Pancreas (tissue), 10 donors: Measurements from ENCODE around the gene C20orf96. TPM values are rescaled to one million over a fixed set of nuclear protein-coding genes. Genes with fewer than 3 reads are reported as not detected.

ENCODE experiments used
- ATAC-seq, 4 donors: fragments of 200-7000 bp; cut with Tn5 transposase; one replicate each; pipeline versions ENCODE4 v1.8.0 to v1.9.1; 2020; ENCODE audit warnings: mild to moderate bottlenecking in 4 of 4, moderate library complexity in 4 of 4
- DNase-seq, 6 donors: peaks; one replicate each; pipeline ENCODE4 v3.0.0-alpha.2; 2020
- FAIRE-seq: peaks from 2 replicates; lab custom pipeline; 2012; peaks lifted over from hg19 to GRCh38; lab: Jason Lieb, UNC
- H3K27ac ChIP-seq, 4 donors: fragments of 200-600 bp; sonication (generic); 1 replicate in 3 of 4; 2 replicates in 1 of 4; pipeline versions ENCODE4 v1.5.0 to v1.8.0; 2020
- H3K27me3 ChIP-seq, 4 donors: fragments of 200-600 bp; one replicate each; pipeline ENCODE4 v1.8.0; 2021
- H3K36me3 ChIP-seq, 3 donors: fragments of 200-600 bp; sonication (generic) in 1 of 3; one replicate each; pipeline versions ENCODE4 v1.5.0 to v1.8.0; 2020 to 2021
- H3K4me1 ChIP-seq, 3 donors: fragments of 200-600 bp; one replicate each; pipeline ENCODE4 v1.8.0; 2021
- H3K4me3 ChIP-seq, 4 donors: fragments of 200-600 bp; sonication (generic) in 2 of 4; one replicate each; pipeline versions ENCODE4 v1.5.0 to v1.8.0; 2020 to 2021
- H3K9me3 ChIP-seq, 4 donors: fragments of 200-600 bp; one replicate each; pipeline ENCODE4 v1.8.0; 2021
- WGBS, 2 donors: extraction: QIAGEN DNeasy Blood & Tissue Kit; methylation state at CpG; one replicate each; pipeline ENCODE4 v1.1.7; 2013; 5-methylcytosine and 5-hydroxymethylcytosine counted together
- intact Hi-C, 3 donors: fragments of 100-400 bp; cut with DNase I; formaldehyde crosslinking; loops; one replicate each; pipeline versions ENCODE4 v1.11.1 to v1.14.2; 2022
- polyA plus RNA-seq, 2 donors: library from polyadenylated mRNA; stranded (reverse); fragments of 200-250 nt; gene quantifications; one replicate each; pipeline ENCODE4 v1.2.3, GENCODE V29; 2013
- total RNA-seq, 6 donors: library from RNA; stranded (reverse); fragmentation: NEBNext Ultra II Directional in 4 of 6; extraction: Animal tissue kit (Norgen Biotek cat#: 25700) in 4 of 6; gene quantifications; one replicate each; pipeline versions ENCODE4 v1.2.1 to v1.2.4, GENCODE V29; 2021 to 2023
- TF ChIP-seq, protein P1 (sequence below), 4 donors: fragments of 200-600 bp; sonication (generic) in 3 of 4; IDR thresholded peaks; one replicate each; pipeline versions ENCODE4 v1.5.0 to v1.8.0; 2021; ENCODE audit warnings: antibody characterized with exemption in 4 of 4
- donor health status: healthy with polysubstance abuse.
- donor health status: DM: no; HTN: no; CAD: no; lungs with moderate emphysema.
- donor health status: DM: no; HTN: no; CAD: no.
- donor health status: control.
- donor health status: control.
- donor health status: Bipolar disorder and iron deficiency.
- donor health status: DM: yes; HTN: yes; CAD: no.
- donor health status: DM: no; HTN: no; CAD: no.
- donor health status: DM: no; HTN: no; CAD: no.
- donor health status: DM: yes; HTN: yes; CAD: no.

The C20orf96 gene
- total and polyA plus RNA-seq, 8 donors = 2.5 to 6.8 (median 4.0) TPM

DNA sequence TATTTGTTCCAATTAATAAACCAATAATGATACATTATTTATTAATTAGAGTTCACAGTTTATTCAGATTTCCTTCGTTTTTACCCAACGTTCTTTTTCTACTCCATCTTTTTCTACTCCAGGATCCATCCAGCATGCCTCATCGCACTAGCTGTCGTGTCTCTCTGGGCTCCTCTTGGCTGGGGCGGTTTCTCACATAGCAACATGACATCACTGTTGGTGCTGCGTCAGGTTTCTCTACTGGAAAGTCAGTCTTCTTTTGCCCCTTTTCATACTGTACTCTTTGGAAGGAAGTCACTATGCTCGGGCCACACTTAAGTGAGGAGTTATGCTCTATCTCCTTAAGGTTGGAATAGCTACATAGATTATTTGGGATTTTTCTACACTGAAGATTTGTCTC, 21.1 kb upstream of the C20orf96 start:
- H3K27ac ChIP-seq = no peak overlapping the region
- H3K36me3 ChIP-seq = no peaks in the 10 kb centered on the region
- intact Hi-C loops = no loop called here
- DNase-seq (no peak), ATAC-seq (no peak), FAIRE-seq (no peak)
- no peak overlapping the region for H3K4me3 ChIP-seq
- no peaks in the 10 kb centered on the region for H3K27me3 ChIP-seq
- WGBS, 2 donors = 82 to 91% methylated on average over 7 of the region's 7 CpGs
- TF ChIP-seq, protein P1, sequence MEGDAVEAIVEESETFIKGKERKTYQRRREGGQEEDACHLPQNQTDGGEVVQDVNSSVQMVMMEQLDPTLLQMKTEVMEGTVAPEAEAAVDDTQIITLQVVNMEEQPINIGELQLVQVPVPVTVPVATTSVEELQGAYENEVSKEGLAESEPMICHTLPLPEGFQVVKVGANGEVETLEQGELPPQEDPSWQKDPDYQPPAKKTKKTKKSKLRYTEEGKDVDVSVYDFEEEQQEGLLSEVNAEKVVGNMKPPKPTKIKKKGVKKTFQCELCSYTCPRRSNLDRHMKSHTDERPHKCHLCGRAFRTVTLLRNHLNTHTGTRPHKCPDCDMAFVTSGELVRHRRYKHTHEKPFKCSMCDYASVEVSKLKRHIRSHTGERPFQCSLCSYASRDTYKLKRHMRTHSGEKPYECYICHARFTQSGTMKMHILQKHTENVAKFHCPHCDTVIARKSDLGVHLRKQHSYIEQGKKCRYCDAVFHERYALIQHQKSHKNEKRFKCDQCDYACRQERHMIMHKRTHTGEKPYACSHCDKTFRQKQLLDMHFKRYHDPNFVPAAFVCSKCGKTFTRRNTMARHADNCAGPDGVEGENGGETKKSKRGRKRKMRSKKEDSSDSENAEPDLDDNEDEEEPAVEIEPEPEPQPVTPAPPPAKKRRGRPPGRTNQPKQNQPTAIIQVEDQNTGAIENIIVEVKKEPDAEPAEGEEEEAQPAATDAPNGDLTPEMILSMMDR (IDR thresholded peaks at IDR 0.05) = no peak
- peaks cover 0 to 3% (median 0%) of the 10 kb centered on the region in 3 donors for H3K4me1 ChIP-seq
- H3K9me3 ChIP-seq = no peaks in the 10 kb centered on the region

DNA sequence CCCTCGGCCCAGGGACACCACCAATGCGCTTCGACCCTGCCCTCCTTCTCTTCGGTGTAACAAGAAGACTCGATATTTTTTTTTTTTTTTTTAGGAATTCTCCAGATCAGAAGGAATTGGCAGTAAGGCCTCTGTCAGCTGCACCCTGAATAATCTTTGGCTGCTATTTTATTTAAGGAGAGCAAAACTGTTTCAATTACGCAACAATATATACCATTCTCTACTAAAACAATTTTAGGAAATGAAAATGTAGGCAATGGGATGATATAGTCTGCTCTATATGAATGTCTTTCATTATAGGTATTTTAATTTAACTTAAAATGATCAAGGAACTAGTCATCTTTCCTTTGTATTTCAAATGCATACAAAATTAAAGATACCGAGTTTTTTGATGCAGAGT, 20.1 kb upstream of the C20orf96 start:
- peaks cover 0 to 3% (median 0%) of the 10 kb centered on the region in 3 donors for H3K4me1 ChIP-seq
- ATAC-seq (no peak), DNase-seq (no peak), FAIRE-seq (peak; percentile 87)
- TF ChIP-seq, protein P1 (IDR thresholded peaks at IDR 0.05) = no peak
- H3K27me3 ChIP-seq = no peaks in the 10 kb centered on the region
- H3K27ac ChIP-seq = no peak overlapping the region
- 11 to 15% methylated on average over 7 of the region's 7 CpGs for WGBS, 2 donors
- intact Hi-C loops = no loop called here
- no peaks in the 10 kb centered on the region for H3K36me3 ChIP-seq
- peak overlapping the region in 1 of 4 donors; percentile 36 for H3K4me3 ChIP-seq
- no peaks in the 10 kb centered on the region for H3K9me3 ChIP-seq

DNA sequence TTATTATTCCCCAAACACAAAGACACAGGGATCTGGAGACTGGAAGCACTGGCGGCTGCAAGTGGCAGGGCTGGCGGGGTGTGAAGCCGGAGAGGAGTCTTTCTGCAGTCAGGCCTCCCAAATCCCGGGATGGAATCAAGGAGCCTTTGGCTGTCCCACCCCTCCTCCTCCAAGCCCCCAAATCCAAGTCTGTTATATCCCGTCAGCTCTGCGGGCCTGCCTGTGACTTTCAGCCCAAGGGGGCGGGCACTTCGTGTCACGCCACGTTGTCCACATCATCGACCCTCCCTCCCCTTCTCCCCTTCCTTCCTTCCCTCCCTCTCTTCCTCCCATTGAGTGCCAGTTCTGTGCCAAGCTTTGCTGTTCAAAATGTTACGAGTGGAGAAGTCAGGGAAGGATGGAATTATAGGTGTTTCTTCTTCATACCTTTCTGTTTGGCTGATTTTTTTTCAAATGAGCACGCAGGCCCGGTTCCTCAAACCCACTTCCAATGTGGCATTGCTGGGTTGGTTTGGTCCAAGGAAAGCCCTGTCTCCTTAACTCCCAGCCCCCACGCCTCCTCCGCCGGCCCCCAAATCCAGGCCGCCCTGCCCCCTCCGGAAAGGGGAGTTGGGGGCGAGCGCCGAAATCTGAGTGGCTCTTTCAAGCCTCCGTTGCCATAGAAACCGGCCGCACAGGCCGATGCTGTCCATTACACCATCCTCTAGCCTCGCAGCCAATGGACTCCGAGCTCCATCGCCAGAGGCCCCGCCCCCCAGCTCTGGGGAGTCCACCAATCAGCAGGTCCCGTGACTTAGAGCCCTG, 19.5 kb upstream of the C20orf96 start:
- FAIRE-seq = no peak
- ATAC-seq = peak; percentile 99 to 100 (median 99)
- Histone ChIP-seq H3K4me1 (peaks cover 0 to 3% (median 0%) of the 10 kb centered on the region in 3 donors), H3K9me3 (no peaks in the 10 kb centered on the region), H3K27me3 (no peaks in the 10 kb centered on the region), H3K27ac (peak overlapping the region in 3 of 4 donors; percentile 33 to 63 (median 59)), H3K36me3 (no peaks in the 10 kb centered on the region), H3K4me3 (peak overlapping the region in 2 of 4 donors; percentile 21 to 36)
- peak; percentile 87 to 96 (median 94) for DNase-seq
- TF ChIP-seq, protein P1 (IDR thresholded peaks at IDR 0.05) = no peak
- WGBS, 2 donors = 15 to 20% methylated on average over 31 of the region's 31 CpGs
- intact Hi-C loops = no loop called here

DNA sequence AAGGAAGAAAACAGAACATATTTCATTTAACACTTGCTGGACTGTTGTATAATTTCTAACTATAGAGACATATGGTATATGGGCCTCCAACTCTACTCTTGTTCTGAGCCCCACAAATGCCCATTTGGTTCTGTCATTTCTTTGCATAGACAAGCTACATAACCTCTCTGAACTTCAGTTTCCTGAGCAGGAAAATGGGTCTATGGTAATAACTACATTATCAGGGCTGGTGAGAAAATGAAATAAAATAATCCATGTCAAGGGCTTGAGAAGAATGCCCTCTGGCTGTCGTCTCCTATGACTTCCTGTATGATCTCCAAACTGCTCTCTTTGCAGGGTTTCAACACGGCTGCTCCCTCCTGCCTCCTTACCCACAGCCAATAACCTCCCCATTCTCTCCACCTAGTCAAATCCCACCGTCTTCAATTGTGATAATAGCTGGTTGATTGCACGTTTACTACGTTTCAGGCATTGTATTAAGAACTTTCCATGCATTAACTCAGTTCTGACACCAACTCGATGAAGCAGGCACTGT, 18.8 kb upstream of the C20orf96 start:
- intact Hi-C loops = no loop called here
- H3K36me3 ChIP-seq = no peaks in the 10 kb centered on the region
- peak in 2 of 4 donors; percentile 12 to 49 for ATAC-seq
- TF ChIP-seq, protein P1 (IDR thresholded peaks at IDR 0.05) = no peak
- FAIRE-seq = no peak
- H3K9me3 ChIP-seq = no peaks in the 10 kb centered on the region
- no peak for DNase-seq
- no peaks in the 10 kb centered on the region for H3K27me3 ChIP-seq
- peak overlapping the region in 1 of 4 donors; percentile 36 for H3K4me3 ChIP-seq
- H3K4me1 ChIP-seq = peaks cover 0 to 3% (median 0%) of the 10 kb centered on the region in 3 donors
- WGBS, 2 donors = 36 to 38% methylated on average over 6 of the region's 6 CpGs
- peak overlapping the region in 3 of 4 donors; percentile 33 to 63 (median 59) for H3K27ac ChIP-seq
